HG03108 (cell line): ENCODE results near the gene VWF.

Experiments used
- ATAC-seq: cut with Tn5 transposase; IDR thresholded peaks from one replicate; pipeline ENCODE4 v1.9.1; 2021; ENCODE audit warnings: moderate library complexity; ENCODE audit not compliant: unreplicated experiment

The VWF gene

GRCh38 chr12:5965950-5966383 is 158.5 kb downstream of the VWF start:
- ATAC-seq, result no peak

DNA sequence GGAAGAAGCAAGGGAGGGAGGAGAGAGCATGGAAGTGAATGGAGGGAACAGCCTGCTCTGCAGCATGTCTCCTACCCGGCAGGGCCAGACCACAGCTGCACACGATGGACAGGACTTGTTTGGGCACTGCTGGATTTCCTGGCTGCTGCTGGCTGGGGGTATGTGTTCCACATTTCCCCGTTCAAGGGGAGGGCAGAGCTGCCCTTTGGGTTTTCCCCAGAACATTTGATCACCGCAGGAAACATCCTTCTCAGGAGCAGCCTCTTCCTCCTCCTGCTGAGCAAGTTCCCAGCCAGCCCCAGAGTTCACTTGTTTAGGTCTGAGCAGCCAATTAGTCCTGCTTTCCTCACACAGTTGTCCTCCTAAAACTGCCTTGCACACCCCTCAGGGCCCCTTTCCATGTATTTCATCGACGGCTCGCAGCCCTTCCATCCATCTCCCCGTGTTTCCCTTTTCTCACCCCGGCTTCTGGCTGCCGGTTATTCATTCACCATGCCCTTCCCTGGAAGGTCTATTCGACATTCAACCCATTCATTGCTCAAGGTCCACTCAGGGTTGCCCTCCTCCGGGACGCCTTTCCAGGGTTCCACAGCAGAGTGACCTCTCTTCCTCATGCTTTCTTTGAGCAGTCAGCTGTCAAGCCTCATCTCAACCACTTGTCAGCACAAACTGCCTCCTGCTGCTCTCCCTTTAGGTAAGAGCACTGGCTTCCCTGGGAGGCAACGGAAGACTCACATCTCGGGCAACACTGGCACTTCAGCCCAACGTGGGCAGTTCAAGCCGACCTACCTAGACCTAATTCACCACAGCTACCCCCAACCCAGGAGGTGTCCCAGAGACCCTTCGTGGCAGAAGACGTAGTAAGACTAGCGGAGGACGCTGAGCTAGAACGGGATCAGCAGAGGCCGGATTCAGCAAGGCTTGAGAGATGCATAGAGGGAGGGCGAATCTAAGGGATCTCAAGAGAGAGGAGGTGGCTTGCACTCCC is 159.3 kb downstream of the VWF start:
- no peak for ATAC-seq

- ATAC-seq, result no peak
Observed at GRCh38 chr12:5963515-5963914, 161.0 kb downstream of the VWF start.

GRCh38 chr12:5960783-5961182 is 163.7 kb downstream of the VWF start:
- ATAC-seq, result no peak

DNA sequence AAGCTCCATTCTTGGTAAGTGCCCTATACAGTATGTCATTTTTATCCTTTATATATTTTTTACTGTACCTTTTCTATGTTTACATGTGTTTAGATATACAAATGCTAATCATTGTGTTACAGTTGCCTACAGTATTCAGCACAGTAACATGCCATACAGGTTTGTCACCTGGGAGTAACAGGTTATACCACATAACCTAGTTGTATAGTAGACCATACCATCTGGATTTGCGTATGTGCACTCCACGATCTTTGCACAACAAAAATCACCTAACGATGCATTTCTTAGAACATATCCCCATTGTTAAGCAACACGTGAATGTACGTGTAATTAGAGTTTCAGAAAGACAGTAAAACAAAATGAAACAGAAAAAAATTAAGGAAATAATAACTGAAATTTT is 167.5 kb downstream of the VWF start:
- ATAC-seq, result no peak

DNA sequence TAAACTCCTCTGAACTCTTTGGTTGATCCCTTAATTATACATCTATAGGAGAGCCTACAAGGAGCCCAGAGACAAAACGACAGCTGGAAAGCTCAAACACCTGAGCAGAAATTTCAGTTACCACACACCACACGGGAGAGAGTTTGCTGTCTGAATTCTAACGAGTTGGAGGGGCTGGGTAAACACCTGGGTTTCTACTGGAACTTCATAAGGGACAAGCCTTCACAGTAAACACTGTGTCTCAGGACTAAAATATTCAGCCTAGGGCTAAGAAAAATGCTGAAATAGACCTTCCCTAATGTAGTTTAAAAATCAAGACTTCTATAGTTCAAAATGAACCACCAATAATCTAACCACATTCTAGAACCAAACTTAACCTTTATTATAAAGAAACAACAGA is 169.8 kb downstream of the VWF start:
- ATAC-seq, result no peak

GRCh38 chr12:5953835-5954586 is 170.5 kb downstream of the VWF start:
- no peak for ATAC-seq

DNA sequence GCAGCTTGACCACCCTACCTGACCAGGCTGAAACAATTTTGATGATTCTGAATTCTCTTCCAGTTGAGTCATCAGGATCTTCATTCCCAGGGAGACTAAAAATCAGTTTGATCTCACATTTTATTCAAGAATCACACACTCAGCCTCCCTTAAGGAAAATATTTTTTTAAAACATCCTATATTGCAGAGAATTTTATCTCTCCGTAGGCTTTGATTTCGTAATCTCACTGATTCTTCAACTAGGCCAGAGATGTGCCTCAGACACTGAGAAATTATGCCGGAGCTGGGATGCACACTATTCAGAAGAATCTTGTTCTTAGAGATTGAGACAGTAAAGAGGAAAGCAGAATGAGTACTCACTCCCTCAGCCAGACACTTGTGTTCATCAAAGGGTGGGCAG is 172.4 kb downstream of the VWF start:
- ATAC-seq, result no peak

- ATAC-seq, result no peak
Observed at GRCh38 chr12:5948696-5949095, 175.8 kb downstream of the VWF start.

- ATAC-seq, result no peak
Observed at GRCh38 chr12:5947006-5947405, 177.5 kb downstream of the VWF start.

- no peak for ATAC-seq
Observed at GRCh38 chr12:5946388-5946787, 178.1 kb downstream of the VWF start.

DNA sequence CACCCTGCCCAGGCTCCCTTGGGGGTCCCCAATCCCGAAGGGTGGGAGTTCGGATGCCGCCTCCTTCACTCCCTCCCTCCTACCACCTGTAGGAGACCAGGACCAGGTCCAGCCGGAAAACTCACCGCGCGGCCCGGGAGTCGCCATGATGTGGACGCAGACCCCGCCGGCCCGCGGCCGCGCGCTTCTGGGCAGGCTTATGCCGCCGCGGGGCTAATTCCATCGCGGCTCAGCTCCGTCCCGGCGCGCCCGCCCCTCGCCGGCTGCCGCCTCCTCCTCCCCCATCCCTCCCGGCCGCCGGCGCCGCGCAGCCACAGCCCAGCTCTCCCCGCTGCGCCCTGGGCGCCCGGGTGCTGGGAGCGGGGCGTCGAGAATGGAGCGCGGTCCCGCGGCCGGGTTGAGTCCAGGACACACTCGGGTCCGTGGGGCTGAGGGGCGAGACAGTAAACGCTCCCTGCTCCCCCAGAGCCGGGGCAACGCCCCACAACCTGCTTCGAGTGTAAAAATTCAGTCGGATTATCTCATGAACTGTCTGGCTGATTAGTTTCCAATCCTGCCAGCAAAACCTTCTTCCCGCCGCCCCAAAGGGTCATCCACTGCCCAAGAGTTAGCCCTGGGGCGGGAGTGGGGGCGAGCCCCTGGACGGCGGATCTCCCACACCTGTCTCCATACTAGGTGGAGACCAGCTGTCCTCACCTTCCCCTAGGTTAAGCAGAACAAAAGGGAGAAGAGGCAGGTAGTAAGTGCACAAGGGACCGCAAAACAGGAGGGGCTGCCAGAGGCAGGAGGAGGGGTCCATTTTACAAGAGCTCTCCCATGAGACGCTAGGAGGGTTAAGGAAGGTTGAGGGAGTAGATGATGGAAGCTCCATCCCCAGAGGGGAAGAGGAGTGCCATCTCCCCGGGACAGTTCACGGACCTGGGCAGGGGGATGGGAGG is 179.1 kb downstream of the VWF start, which contains the start of gene ANO2:
TSS of gene ANO2 (minus strand) at position 189 of the 938 bp plus-strand sequence. CDS start at position 147, 42 bp downstream.
- no peak for ATAC-seq

DNA sequence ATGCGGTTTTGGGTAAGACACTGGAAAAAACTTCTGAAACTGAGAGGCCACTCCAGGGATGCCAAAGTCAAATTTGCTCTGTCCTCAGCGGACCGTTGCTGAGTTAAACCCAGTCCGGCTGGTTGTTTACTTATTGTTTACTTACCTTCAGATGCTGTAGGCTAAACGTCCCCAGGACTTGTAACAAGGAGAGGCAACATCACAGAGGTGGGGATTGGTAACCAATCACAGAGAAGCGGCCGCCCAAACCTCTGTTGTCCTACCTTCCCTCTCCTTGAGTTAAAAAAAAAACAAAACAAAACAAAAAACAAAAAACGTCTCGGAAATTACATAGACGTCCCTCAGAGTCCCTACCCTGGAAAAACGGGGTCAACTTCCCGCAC is 179.8 kb downstream of the VWF start:
- no peak for ATAC-seq

DNA sequence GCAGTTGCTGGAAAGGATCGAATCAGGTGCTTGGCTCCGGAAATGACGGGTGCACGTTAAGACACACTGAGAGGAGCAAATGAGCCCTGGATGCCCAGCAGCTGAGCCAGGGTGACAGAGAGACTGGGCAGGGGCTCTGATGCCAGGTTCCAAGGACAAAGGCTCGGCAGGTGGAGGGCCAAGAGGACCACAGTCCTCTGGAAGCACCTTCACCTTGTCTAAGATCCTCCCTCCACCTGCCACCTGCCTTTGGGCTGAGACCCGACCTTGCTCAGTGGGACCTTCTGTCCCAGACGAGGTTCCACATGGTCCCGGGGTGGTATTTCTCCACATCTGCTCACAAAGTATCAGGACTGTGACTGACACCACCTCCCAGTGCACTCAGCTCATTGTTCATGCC is 180.4 kb downstream of the VWF start:
- no peak for ATAC-seq

DNA sequence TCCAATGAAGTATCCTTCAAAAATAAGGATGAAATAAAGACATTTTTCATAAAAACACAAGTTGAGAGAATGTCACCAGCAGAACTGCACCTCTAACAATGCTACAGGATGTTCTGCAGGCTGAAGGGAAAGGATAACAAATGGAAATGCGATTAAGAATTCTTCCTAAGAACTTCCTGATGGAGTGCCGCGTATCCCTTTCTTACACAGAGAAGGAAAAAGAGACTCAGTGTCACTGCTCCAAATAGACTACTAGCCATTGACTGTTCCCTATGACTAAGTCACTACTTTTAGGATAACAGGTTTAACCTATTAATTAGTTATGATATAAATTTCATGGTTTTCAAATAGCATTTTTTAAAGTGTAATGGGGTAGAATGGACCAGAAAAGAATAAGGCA is 182.6 kb downstream of the VWF start:
- ATAC-seq, result no peak

DNA sequence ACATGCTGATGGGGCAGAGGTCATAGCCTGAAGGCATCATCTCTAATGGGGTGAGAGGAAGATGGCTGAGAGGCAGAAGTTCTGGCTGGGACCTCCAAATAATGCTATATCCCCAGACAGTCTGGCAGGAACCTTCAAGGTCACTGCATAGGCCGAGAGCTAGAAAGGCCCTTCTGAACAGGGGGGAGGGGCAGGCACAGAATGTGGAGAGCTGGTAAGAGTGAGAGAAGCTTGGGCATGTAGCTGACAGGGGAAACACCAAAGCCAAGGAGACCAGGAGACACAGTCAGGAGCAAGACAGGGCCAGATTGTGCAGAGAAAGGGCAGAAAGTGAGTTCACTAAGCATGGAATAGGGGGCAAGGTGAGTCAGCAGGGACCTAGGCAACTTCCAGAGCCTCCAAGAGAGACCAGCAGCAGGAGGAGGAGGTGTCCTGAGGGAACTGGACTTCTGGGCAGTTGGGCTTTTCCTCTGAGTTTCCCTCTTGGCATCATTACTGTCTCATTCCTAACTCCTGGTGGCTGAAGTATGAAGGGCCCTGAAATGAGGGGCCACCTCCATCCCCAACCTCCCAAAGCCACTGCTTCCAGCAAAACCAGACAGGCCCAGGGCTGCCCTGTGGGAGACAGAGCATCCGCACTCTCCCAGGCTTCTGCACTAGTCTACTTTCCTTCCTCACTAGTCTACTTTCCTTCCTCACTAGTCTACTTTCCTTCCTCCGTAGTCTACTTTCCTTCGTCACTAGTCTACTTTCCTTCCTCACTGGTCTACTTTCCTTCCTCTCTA is 196.5 kb downstream of the VWF start:
- no peak for ATAC-seq

DNA sequence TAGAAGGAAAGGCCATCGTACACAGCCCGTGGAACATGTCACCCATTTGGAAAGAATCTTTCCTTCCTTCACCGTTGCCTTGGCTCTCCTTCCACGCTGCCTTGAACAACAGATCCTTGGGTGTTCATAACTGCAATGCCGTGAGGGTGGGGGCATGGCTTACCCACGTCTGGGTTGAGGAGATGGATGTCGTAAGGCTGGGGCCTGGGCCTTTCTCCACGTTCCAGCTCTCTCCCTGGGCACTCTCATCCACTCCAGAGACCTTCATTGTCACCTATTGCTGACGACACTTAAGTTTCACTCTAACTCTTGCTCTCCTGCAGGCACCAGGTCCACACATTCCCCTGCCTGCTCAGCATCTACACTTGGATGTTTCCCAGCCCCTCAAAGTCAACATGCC is 198.8 kb downstream of the VWF start:
- no peak for ATAC-seq

GRCh38 chr12:5924342-5924741 is 200.1 kb downstream of the VWF start:
- no peak for ATAC-seq

GRCh38 chr12:5923751-5924150 is 200.7 kb downstream of the VWF start:
- ATAC-seq, result no peak

GRCh38 chr12:5923043-5923605 is 201.3 kb downstream of the VWF start:
- ATAC-seq, result no peak
